GM12878 (cell line): ENCODE data around the gene BLNK. TPM values are rescaled to one million over a fixed set of nuclear protein-coding genes. Genes with fewer than 3 reads are reported as not detected.

Experiments
- ATAC-seq: fragments of 200-7000 bp; cut with Tn5 transposase; 3 replicates; pipeline ENCODE4 v1.9.1; 2020; ENCODE audit warnings: mild to moderate bottlenecking, moderate library complexity
- BruUV-seq: library from RNA; stranded (reverse); fragments of 400-500 nt; replicated peaks from 2 replicates; lab custom pipeline; 2021; lab: Mats Ljungman, UMichigan
- CTCF ChIA-PET: fragments of 300-600 bp; sonication (Branson Sonifier 250); formaldehyde crosslinking; extraction: SDS; loops from one replicate; lab custom pipeline; 2021; ENCODE audit warnings: inconsistent platforms; lab: Yijun Ruan, JAX
- POLR2A ChIA-PET: fragments of 350-600 bp; formaldehyde crosslinking; extraction: SDS; loops from one replicate; lab custom pipeline; 2021; ENCODE audit warnings: inconsistent platforms; lab: Charles Lee
- RAD21 ChIA-PET: fragments of 300-600 bp; sonication (Branson Sonifier 250); formaldehyde crosslinking; loops from one replicate; lab custom pipeline; 2023; ENCODE audit warnings: antibody characterized with exemption; ENCODE audit not compliant: unreplicated experiment; lab: Charles Lee
- SMC1A ChIA-PET: fragments of 300-600 bp; sonication (Branson Sonifier 250); formaldehyde crosslinking; loops from one replicate; lab custom pipeline; 2023; ENCODE audit not compliant: unreplicated experiment, uncharacterized antibody; lab: Charles Lee
- DNase-seq: peaks from one replicate; pipeline ENCODE4 v3.0.0-alpha.2; 2011; ENCODE audit warnings: low read depth, low spot score
- FAIRE-seq: peaks from 3 replicates; lab custom pipeline; 2011; peaks lifted over from hg19 to GRCh38; lab: Jason Lieb, UNC
- H2AFZ ChIP-seq: 2 replicates; pipeline ENCODE4 v1.6.0; 2011; ENCODE audit warnings: low read depth, low read length, control low read depth; ENCODE audit not compliant: control insufficient read depth
- H3K27ac ChIP-seq: 2 replicates; pipeline ENCODE4 v1.5.1; 2011; ENCODE audit warnings: control low read depth; ENCODE audit not compliant: control insufficient read depth, insufficient read depth
- H3K27me3 ChIP-seq, 2 experiments: replicated peaks in 1 of 2; 2 replicates each; pipeline versions ENCODE4 v1.6.0 to v1.6.1; 2011; ENCODE audit warnings: low read length in 1 of 2; ENCODE audit not compliant: control insufficient read depth in 2 of 2, insufficient read depth in 2 of 2
- H3K36me3 ChIP-seq, 2 experiments: 2 replicates each; pipeline ENCODE4 v1.5.1; 2011; ENCODE audit warnings: low read length in 1 of 2; ENCODE audit not compliant: control insufficient read depth in 2 of 2, insufficient read depth in 2 of 2
- H3K4me1 ChIP-seq: 2 replicates; pipeline ENCODE4 v1.6.1; 2011; ENCODE audit warnings: mild to moderate bottlenecking, low read length, moderate library complexity, mixed read lengths; ENCODE audit not compliant: control insufficient read depth, insufficient read depth
- H3K4me2 ChIP-seq: 2 replicates; pipeline ENCODE4 v1.6.0; 2011; ENCODE audit warnings: control low read depth; ENCODE audit not compliant: control insufficient read depth, insufficient read depth
- H3K4me3 ChIP-seq: fragments of 200-600 bp; sonication (generic); 2 replicates; pipeline ENCODE4 v1.5.1; 2016
- H3K79me2 ChIP-seq: 2 replicates; pipeline ENCODE4 v1.6.0; 2011; ENCODE audit warnings: low read length; ENCODE audit not compliant: control insufficient read depth, insufficient read depth
- H3K9ac ChIP-seq: 2 replicates; pipeline ENCODE4 v1.8.0; 2011; ENCODE audit warnings: low read length, control low read depth, mixed read lengths; ENCODE audit not compliant: control insufficient read depth, insufficient read depth
- H3K9me3 ChIP-seq: replicated peaks from 3 replicates; pipeline ENCODE4 v1.5.1; 2011; ENCODE audit warnings: mild to moderate bottlenecking, low read length; ENCODE audit not compliant: control insufficient read depth, insufficient read depth
- H4K20me1 ChIP-seq: 2 replicates; pipeline ENCODE4 v1.6.0; 2011; ENCODE audit not compliant: control insufficient read depth, insufficient read depth
- EZH2 ChIP-seq: IDR thresholded peaks from 2 replicates; pipeline ENCODE4 v1.6.1; 2012; ENCODE audit warnings: low read depth, mild to moderate bottlenecking, control low read depth, inconsistent platforms, low read length, borderline replicate concordance; ENCODE audit not compliant: control insufficient read depth
- JUND ChIP-seq: IDR thresholded peaks from 2 replicates; pipeline ENCODE4 v1.6.1; 2012; ENCODE audit warnings: low read depth, mild to moderate bottlenecking, low read length, improper control_type of control experiment, moderate library complexity
- KAT2A ChIP-seq: conservative IDR thresholded peaks from 2 replicates; pipeline ENCODE4 v1.6.1; 2011; ENCODE audit warnings: low read depth, low read length; ENCODE audit not compliant: control insufficient read depth
- PBX3 ChIP-seq: IDR thresholded peaks from 2 replicates; pipeline ENCODE4 v1.6.1; 2011; ENCODE audit warnings: mild to moderate bottlenecking, low read depth, low read length, moderate library complexity; ENCODE audit not compliant: insufficient replicate concordance
- RAD51 ChIP-seq: fragments of 450-650 bp; IDR thresholded peaks from 2 replicates; pipeline ENCODE4 v1.6.1; 2016; ENCODE audit warnings: moderate library complexity, mild to moderate bottlenecking, inconsistent platforms
- STAT1 ChIP-seq: fragments of 450-650 bp; conservative IDR thresholded peaks from 2 replicates; pipeline ENCODE4 v1.6.1; 2014; ENCODE audit warnings: antibody characterized with exemption, mild to moderate bottlenecking
- SUZ12 ChIP-seq: fragments of 200-600 bp; sonication (generic); IDR thresholded peaks from one replicate; pipeline ENCODE4 v1.6.1; 2018; ENCODE audit warnings: antibody characterized with exemption, mild to moderate bottlenecking; ENCODE audit not compliant: unreplicated experiment
- WGBS: methylation state at CpG from one replicate; pipeline ENCODE4 v1.1.6; 2016; ENCODE audit warnings: low lambda C conversion rate; ENCODE audit not compliant: insufficient replicate concordance, insufficient coverage; ENCODE audit errors: missing lambda C conversion rate; 5-methylcytosine and 5-hydroxymethylcytosine counted together
- in situ Hi-C: fragments of 300-500 bp; cut with MboI; formaldehyde crosslinking; loops from 9 replicates; pipeline ENCODE4 v1.14.3; 2018; ENCODE audit warnings: mixed read lengths
- intact Hi-C: fragments of 100-400 bp; cut with micrococcal nuclease; formaldehyde crosslinking; loops from one replicate; pipeline ENCODE4 v1.14.2; 2022; ENCODE audit not compliant: unreplicated experiment
- polyA plus RNA-seq, 11 experiments: library from polyadenylated mRNA; depleted of rRNA in 4 of 11; unstranded in 6 of 11; stranded (reverse) in 5 of 11; fragments of >200 nt; fragmentation: Nextera tagmentation in 4 of 11; fragmentation: Illumina TruSeq in 1 of 11; extraction: Ambion mirVana in 4 of 11; extraction: Trizol in 1 of 11; gene quantifications; 1 replicate in 1 of 11; 2 replicates in 10 of 11; pipeline versions ENCODE4 v1.2.1 to v1.2.3, GENCODE V29; 2011 to 2016; ENCODE audit warnings: inconsistent platforms in 2 of 11, missing spikeins in 2 of 11, low read depth in 1 of 11
- total RNA-seq, 4 experiments: library from RNA; depleted of rRNA in 3 of 4; stranded (reverse); fragments of >200 nt in 3 of 4; fragmentation: Illumina TruSeq in 1 of 4; extraction: Trizol in 1 of 4; gene quantifications; 2 replicates each; pipeline versions ENCODE4 v1.2.1 to v1.2.3, GENCODE V29; 2013 to 2021

The BLNK gene
- total and polyA plus RNA-seq, 10 of the 15 experiments (the other 5 are each of a cell fraction or from before 2014, with no cell fraction given): 79.5 to 201 (median 139) TPM

DNA sequence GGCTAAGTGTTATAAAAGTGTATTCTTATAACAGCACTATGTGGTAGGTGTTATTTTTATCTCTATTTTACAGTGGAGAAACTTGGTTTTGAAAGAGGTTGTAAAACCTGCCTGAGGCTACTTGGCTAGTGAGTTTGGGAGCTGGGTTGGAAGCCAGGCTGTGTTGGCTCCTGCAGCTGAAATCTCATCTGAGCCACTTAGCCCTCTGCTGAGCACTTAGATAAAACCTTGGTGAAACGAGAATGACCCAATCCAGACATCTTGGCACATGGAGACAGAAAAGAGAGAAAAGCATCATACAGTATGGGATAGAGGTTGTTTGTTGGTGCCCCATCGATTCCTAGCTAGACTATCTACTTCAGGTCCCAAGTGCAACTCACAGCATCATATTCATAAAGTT is 37.4 kb downstream of the BLNK start:
- H2AFZ ChIP-seq: no peak overlapping the region
- TF ChIP-seq RAD51 (no peak), PBX3 (no peak), STAT1 (no peak), KAT2A (no peak), JUND (no peak), EZH2 (no peak), SUZ12 (no peak)
- no peak overlapping the region for H3K4me2 ChIP-seq
- no peak overlapping the region for H3K9ac ChIP-seq
- ChIA-PET CTCF (interaction anchor here (0.7 to 23.4 kb wide), 7 partner anchors 19 to 107 kb away, joined by 3 to 790 read pairs (median 4); partner anchors contain the start of gene BLNK), POLR2A (interaction anchor here (0.6 to 4.4 kb wide), 7 partner anchors 22 to 58 kb away, joined by 3 to 21 read pairs (median 4); no protein-coding TSS in a partner anchor), SMC1A (interaction anchor here (0.6 to 12.1 kb wide), 12 partner anchors 10 to 218 kb away, joined by 3 to 424 read pairs (median 10); partner anchors contain the start of gene BLNK), RAD21 (interaction anchor here (0.8 to 14.2 kb wide), 5 partner anchors 11 to 78 kb away, joined by 3 to 428 read pairs (median 4); no protein-coding TSS in a partner anchor)
- no peaks in the 10 kb centered on the region for H3K9me3 ChIP-seq
- no peaks in the 10 kb centered on the region for H3K27me3 ChIP-seq
- intact Hi-C loops: no loop called here
- no peak overlapping the region for H3K27ac ChIP-seq
- H3K79me2 ChIP-seq: peaks cover 47% of the 10 kb centered on the region
- H3K36me3 ChIP-seq: peaks cover 30 to 60% of the 10 kb centered on the region in 2 experiments
- no peak overlapping the region for H3K4me3 ChIP-seq
- peaks cover 36% of the 10 kb centered on the region for H3K4me1 ChIP-seq
- in situ Hi-C loops: no loop called here
- WGBS: 78% methylated on average over 2 of the region's 2 CpGs
- DNase-seq: no peak
- BruUV-seq: no TSS peak
- FAIRE-seq: no peak
- no peak for ATAC-seq
- H4K20me1 ChIP-seq: no peaks in the 10 kb centered on the region
